Measurements from ENCODE around the gene BTBD2. TPM values are rescaled to one million over a fixed set of nuclear protein-coding genes. Genes with fewer than 3 reads are reported as not detected.
A peak's percentile ranks its signal among the peaks of the same experiment; 100 is the strongest.

BTBD2 gene
- total and polyA plus RNA-seq, 2 of the 13 experiments (the other 11 are each of a cell fraction or from before 2014, with no cell fraction given) = 28.1 to 45.3 TPM

- TF ChIP-seq ARID4A (CRISPR knock-in tag; IDR thresholded peaks at IDR 0.05; ENCODE audit: borderline replicate concordance) (peak; percentile 90), ZNF724P (CRISPR knock-in tag; IDR thresholded peaks at IDR 0.05; ENCODE audit: borderline replicate concordance) (no peak), ZNF225 (CRISPR knock-in tag; IDR thresholded peaks at IDR 0.05) (peak; percentile 38; the same call in 1 of the 2 replicates), THRA (CRISPR knock-in tag; IDR thresholded peaks at IDR 0.05; ENCODE audit: borderline replicate concordance) (peak; percentile 71), ETS1 (CRISPR knock-in tag; IDR thresholded peaks at IDR 0.05) (no peak), XRCC5 (optimal IDR thresholded peaks at IDR 0.05; ENCODE audit: low read length) (peak; percentile 64), TIGD3 (CRISPR knock-in tag; IDR thresholded peaks at IDR 0.05; ENCODE audit: borderline replicate concordance) (no peak), ISX (CRISPR knock-in tag; conservative IDR thresholded peaks at IDR 0.05) (no peak), ZNF235 (CRISPR knock-in tag; IDR thresholded peaks at IDR 0.05; ENCODE audit: borderline replicate concordance) (0 out of 2 replicates have a peak, but pooled peaks have one; percentile 62), DMTF1 (CRISPR knock-in tag; IDR thresholded peaks at IDR 0.05) (no peak), NR2F6 (IDR thresholded peaks at IDR 0.05) (peak; percentile 68), NR2F6 (CRISPR knock-in tag; IDR thresholded peaks at IDR 0.05) (peak; percentile 77), NR0B2 (CRISPR knock-in tag; IDR thresholded peaks at IDR 0.05) (peak; percentile 81), ZFP41 (CRISPR knock-in tag; IDR thresholded peaks at IDR 0.05; ENCODE audit: borderline replicate concordance) (peak; percentile 68; the same call in 1 of the 2 replicates), SKI (IDR thresholded peaks at IDR 0.05; ENCODE audit: partially characterized antibody) (no peak), FOXC1 (CRISPR knock-in tag; IDR thresholded peaks at IDR 0.05; ENCODE audit: borderline replicate concordance) (peak; percentile 78), KLF13 (CRISPR knock-in tag; IDR thresholded peaks at IDR 0.05) (no peak)
Observed at GRCh38 chr19:2059422-2060201, 44.1 kb upstream of the BTBD2 start (continued).

Measured in HepG2 (cell line).